Heart right ventricle (tissue), 16 donors: ENCODE data around the gene BCL2L1. TPM values are rescaled to one million over a fixed set of nuclear protein-coding genes. Genes with fewer than 3 reads are reported as not detected.
A peak's percentile ranks its signal among the peaks of the same experiment; 100 is the strongest.

Experiments
- ATAC-seq, 8 donors: fragments of 200-7000 bp; cut with Tn5 transposase; one replicate each; pipeline ENCODE4 v1.9.1; 2020; ENCODE audit warnings: mild to moderate bottlenecking in 8 of 8, moderate library complexity in 8 of 8, moderate number of reproducible peaks in 1 of 8
- DNase-seq, 2 donors: peaks; one replicate each; pipeline ENCODE4 v3.0.0-alpha.2; 2020
- H3K27ac ChIP-seq, 10 donors: fragments of 200-600 bp; sonication (generic) in 2 of 10; one replicate each; pipeline versions ENCODE4 v1.5.0 to v1.8.0; 2020 to 2022; ENCODE audit warnings: mild to moderate bottlenecking in 3 of 10
- H3K27me3 ChIP-seq, 7 donors: fragments of 200-600 bp; one replicate each; pipeline ENCODE4 v1.8.0; 2021 to 2022; ENCODE audit warnings: mild to moderate bottlenecking in 2 of 7
- H3K36me3 ChIP-seq, 9 donors: fragments of 200-600 bp; sonication (generic) in 1 of 9; one replicate each; pipeline versions ENCODE4 v1.5.0 to v1.8.0; 2020 to 2022; ENCODE audit warnings: mild to moderate bottlenecking in 2 of 9
- H3K4me1 ChIP-seq, 9 donors: fragments of 200-600 bp; sonication (generic) in 1 of 9; one replicate each; pipeline versions ENCODE4 v1.5.0 to v1.8.0; 2020 to 2022; ENCODE audit warnings: mild to moderate bottlenecking in 4 of 9
- H3K4me3 ChIP-seq, 10 donors: fragments of 200-600 bp; sonication (generic) in 2 of 10; one replicate each; pipeline versions ENCODE4 v1.5.0 to v1.8.0; 2020 to 2022; ENCODE audit warnings: mild to moderate bottlenecking in 7 of 10, moderate library complexity in 2 of 10
- H3K9me3 ChIP-seq, 11 donors: fragments of 200-600 bp in 10 of 11; sonication (generic) in 2 of 11; one replicate each; pipeline versions ENCODE4 v1.5.0 to v1.8.0; 2013 to 2022; ENCODE audit warnings: mild to moderate bottlenecking in 2 of 11, control low read depth in 1 of 11, moderate library complexity in 1 of 11
- CTCF ChIP-seq, 9 donors: fragments of 200-600 bp; sonication (generic) in 2 of 9; IDR thresholded peaks; one replicate each; pipeline versions ENCODE4 v1.5.0 to v1.8.0; 2021 to 2022; ENCODE audit warnings: antibody characterized with exemption in 9 of 9, mild to moderate bottlenecking in 5 of 9, moderate library complexity in 1 of 9
- WGBS, 2 donors: extraction: QIAGEN DNeasy Blood & Tissue Kit; methylation state at CpG; one replicate each; pipeline ENCODE4 v1.1.7; 2013; ENCODE audit warnings: inconsistent platforms in 1 of 2; 5-methylcytosine and 5-hydroxymethylcytosine counted together
- intact Hi-C, 10 donors: fragments of 100-400 bp; cut with DNase I; formaldehyde crosslinking; loops; one replicate each; pipeline versions ENCODE4 v1.11.1 to v1.14.2; 2022
- polyA plus RNA-seq, 2 donors: library from polyadenylated mRNA; stranded (reverse); fragments of 200-250 nt; gene quantifications; one replicate each; pipeline ENCODE4 v1.2.3, GENCODE V29; 2013
- total RNA-seq, 10 donors: library from RNA; stranded (reverse); fragmentation: NEBNext Ultra II Directional in 3 of 10; extraction: Animal tissue kit (Norgen Biotek cat#: 25700) in 3 of 10; gene quantifications; one replicate each; pipeline versions ENCODE4 v1.2.1 to v1.2.4, GENCODE V29; 2021 to 2023
- donor health status: Arrhythmogenic right ventricular cardiomyopathy.
- donor health status: ischemic (EF 13 %, LVEDD 7.1; RV severe dilation, severe dysfunction).
- donor health status: healthy with polysubstance abuse.
- donor health status: DM: no; HTN: yes; CAD: no.
- donor health status: DM: no; HTN: no; CAD: no.
- donor health status: ischemic (EF 25% LVEDD 6.9; RV normal size, moderate dysfunction).
- donor health status: ischemic (EF 25% LVEDD 5.7; RV mildly dilated, moderate dysfunction).
- donor health status: healthy.
- donor health status: DM: yes; HTN: yes; CAD: no.
- donor health status: Ischemic cardiomyopathy.
- donor health status: ischemic (EF 35%, LVEDD 5.7; RV mildly dilated, moderate dysfunction).
- donor health status: nonischemic (EF 11% LVEDD 7.7; RV severe dilation, severe dysfunction).
- donor health status: DM: yes; HTN: yes; CAD: no.
- donor health status: PGD.
- donor health status: ischemic (EF 29% LVEDD 5.4; RV normal size, mild dysfunction).
- donor health status: nonischemic (EF 23%, LVEDD 6.1; RV moderate dilation, normal function).

BCL2L1 gene
- total and polyA plus RNA-seq, 12 donors, result 34.7 to 128 (median 45.9) TPM

GRCh38 chr20:31662372-31662854 is 60.3 kb downstream of the BCL2L1 start:
- 64 to 66% methylated on average over 6 of the region's 6 CpGs for WGBS, 2 donors
- Histone ChIP-seq H3K27me3 (no peaks in the 10 kb centered on the region), H3K36me3 (peaks cover 0 to 31% (median 9%) of the 10 kb centered on the region in 9 donors), H3K4me3 (peak overlapping the region in 3 of 10 donors; percentile 45 to 56 (median 48)), H3K27ac (peak overlapping the region; percentile 21 to 80 (median 76)), H3K4me1 (peaks cover 16 to 57% (median 49%) of the 10 kb centered on the region in 9 donors), H3K9me3 (no peaks in the 10 kb centered on the region)
- intact Hi-C loops, result no loop called here
- DNase-seq (no peak), ATAC-seq (no peak)
- TF ChIP-seq CTCF (IDR thresholded peaks at IDR 0.05), result no peak

- Histone ChIP-seq H3K27ac (peak overlapping the region; percentile 21 to 80 (median 76)), H3K4me3 (peak overlapping the region in 8 of 10 donors; percentile 26 to 56 (median 46)), H3K4me1 (peaks cover 16 to 51% (median 44%) of the 10 kb centered on the region in 9 donors), H3K36me3 (peaks cover 0 to 31% (median 9%) of the 10 kb centered on the region in 9 donors), H3K27me3 (no peaks in the 10 kb centered on the region), H3K9me3 (no peaks in the 10 kb centered on the region)
- DNase-seq (peak; percentile 83 to 87), ATAC-seq (peak; percentile 83 to 92 (median 89))
- TF ChIP-seq CTCF (IDR thresholded peaks at IDR 0.05), result peak; percentile 76 to 91 (median 87)
- WGBS, 2 donors, result 6% methylated on average over 29 to 31 of the region's 31 CpGs
- intact Hi-C loops, result loop anchor here in 8 of 10 donors (1.0 to 2.0 kb wide), 4 partner anchors 61 to 63 kb away; partner anchors contain the start of gene BCL2L1 (in 2 of the 8)
Observed at GRCh38 chr20:31661625-31662371, 60.9 kb downstream of the BCL2L1 start.

DNA sequence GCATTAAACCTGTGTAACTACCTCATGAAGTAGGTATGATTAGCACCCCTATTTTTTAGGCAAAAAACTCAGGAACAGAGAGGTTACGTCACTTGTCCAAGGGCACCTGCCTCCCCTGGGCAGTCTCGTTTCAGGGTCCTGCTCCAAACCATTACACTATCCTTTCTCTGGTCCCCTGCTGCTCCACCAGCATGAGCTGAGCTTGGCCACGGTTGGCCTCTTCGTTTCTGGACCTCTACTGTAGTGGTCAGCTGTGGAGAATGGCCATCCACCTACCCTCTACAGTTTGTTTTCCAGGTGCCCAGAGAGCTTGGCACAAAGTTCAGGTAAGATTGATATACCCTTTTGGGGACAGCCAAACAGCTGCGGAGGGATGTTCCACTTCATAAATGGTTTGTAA is 68.1 kb downstream of the BCL2L1 start:
- no peaks in the 10 kb centered on the region for H3K9me3 ChIP-seq
- H3K4me1 ChIP-seq, result peaks cover 0 to 19% (median 13%) of the 10 kb centered on the region in 9 donors
- no peak for DNase-seq
- intact Hi-C loops, result no loop called here
- TF ChIP-seq CTCF (IDR thresholded peaks at IDR 0.05), result no peak
- H3K27me3 ChIP-seq, result no peaks in the 10 kb centered on the region
- 73 to 82% methylated on average over 5 of the region's 5 CpGs for WGBS, 2 donors
- no peak overlapping the region for H3K4me3 ChIP-seq
- H3K27ac ChIP-seq, result no peak overlapping the region
- ATAC-seq, result no peak
- H3K36me3 ChIP-seq, result no peaks in the 10 kb centered on the region

DNA sequence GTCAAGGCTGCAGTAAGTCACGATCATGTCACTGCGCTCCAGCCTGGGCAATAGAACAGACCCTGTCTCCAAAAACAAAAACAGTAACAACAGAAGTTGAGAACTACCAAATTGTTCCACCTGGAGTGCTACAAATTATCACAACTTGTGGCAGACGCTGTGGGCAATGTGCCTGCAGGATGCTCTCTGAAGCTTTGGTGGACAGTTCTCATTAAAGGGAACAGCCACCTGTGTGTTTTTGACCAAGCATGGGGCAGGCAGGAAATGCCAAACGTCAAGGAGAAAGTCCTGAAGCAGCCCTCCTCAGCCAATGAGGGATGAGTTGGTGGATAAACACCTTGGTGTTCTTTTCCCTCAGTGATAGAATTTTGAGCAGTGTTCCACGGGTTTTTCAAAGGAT is 69.1 kb downstream of the BCL2L1 start:
- H3K4me1 ChIP-seq, result peaks cover 0 to 19% (median 13%) of the 10 kb centered on the region in 9 donors
- H3K27me3 ChIP-seq, result no peaks in the 10 kb centered on the region
- no peaks in the 10 kb centered on the region for H3K36me3 ChIP-seq
- DNase-seq, result no peak
- no peak overlapping the region for H3K27ac ChIP-seq
- no peak for TF ChIP-seq CTCF (IDR thresholded peaks at IDR 0.05)
- intact Hi-C loops, result no loop called here
- WGBS, 2 donors, result 54 to 58% methylated on average over 5 of the region's 5 CpGs
- H3K9me3 ChIP-seq, result no peaks in the 10 kb centered on the region
- H3K4me3 ChIP-seq, result no peak overlapping the region
- ATAC-seq, result no peak
